NCI-H128 (cell line): ENCODE data around the gene ATG7.
"Not testable (repeated sequence)": the region's sequence is repeated elsewhere in the genome, so short reads cannot be mapped to it uniquely, and the experiment has no call there.

Experiments used
- DNase-seq: peaks from one replicate; lab custom pipeline; 2025; ENCODE audit not compliant: unreplicated experiment; lab: John Stamatoyannopoulos, UW

ATG7 gene

DNA sequence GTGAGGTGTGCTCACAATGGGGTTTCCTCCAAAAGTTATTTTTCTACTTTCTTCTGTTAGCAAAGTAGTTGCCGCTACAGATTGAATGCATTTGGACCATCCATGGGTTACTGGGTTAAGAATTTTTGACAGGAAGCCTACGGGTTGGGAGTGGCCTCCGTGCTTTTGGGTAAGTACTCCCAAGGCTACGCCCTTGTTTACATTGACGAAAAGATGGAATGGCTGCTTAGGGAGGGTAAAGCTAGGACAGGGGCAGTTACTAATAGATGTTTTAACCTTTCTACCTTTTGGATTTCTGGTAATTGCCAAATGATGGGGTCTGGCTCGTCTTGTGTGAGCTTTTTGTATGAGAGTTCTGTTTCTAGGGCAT, 20.4 kb upstream of the ATG7 start:
- DNase-seq = no peak

DNA sequence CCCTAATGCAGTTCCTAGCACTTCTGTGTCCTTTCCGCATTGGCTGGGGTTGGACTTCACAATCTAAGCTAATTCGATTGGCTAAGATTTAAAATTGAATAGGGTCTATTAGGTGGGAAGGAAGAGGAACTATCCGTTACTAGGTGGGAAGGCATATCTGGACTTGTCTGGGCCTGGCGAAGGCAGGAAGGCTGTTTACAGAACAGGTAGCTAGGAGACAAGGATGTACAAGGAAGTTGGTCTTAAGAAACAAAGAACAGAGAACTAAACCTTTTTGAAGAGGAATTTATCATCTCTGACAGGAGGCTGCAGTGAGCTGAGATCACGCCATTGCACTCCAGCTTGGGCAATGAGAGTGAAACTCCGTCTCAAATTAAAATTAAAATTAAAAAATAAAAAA, 17.3 kb upstream of the ATG7 start:
- DNase-seq = no peak

DNA sequence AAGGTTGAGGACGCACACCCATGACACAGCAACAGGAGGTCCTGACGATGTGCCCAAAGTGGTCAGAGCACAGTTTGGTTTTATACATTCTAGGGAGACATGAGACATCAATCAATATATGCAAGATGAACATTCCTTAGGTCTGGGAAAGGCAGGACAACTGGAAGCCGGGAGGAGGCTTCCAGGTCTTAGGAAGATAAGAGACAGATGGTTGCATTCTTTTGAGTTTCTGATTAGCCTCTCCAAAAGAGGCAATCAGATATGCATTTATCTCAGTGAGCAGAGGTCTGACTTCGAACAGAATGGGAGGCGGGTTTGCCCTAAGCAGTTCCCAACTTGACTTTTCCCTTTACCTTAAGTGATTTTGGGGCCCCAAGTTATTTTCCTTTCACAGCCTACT, 16.7 kb upstream of the ATG7 start:
- DNase-seq = not testable (repeated sequence)

DNA sequence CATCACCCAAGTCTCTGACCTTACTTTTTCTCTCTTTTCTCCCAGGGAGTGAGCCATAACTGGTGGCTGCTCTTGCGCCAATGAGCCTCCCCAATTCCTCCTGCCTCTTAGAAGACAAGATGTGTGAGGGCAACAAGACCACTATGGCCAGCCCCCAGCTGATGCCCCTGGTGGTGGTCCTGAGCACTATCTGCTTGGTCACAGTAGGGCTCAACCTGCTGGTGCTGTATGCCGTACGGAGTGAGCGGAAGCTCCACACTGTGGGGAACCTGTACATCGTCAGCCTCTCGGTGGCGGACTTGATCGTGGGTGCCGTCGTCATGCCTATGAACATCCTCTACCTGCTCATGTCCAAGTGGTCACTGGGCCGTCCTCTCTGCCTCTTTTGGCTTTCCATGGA, 13.2 kb upstream of the ATG7 start:
- DNase-seq = no peak

DNA sequence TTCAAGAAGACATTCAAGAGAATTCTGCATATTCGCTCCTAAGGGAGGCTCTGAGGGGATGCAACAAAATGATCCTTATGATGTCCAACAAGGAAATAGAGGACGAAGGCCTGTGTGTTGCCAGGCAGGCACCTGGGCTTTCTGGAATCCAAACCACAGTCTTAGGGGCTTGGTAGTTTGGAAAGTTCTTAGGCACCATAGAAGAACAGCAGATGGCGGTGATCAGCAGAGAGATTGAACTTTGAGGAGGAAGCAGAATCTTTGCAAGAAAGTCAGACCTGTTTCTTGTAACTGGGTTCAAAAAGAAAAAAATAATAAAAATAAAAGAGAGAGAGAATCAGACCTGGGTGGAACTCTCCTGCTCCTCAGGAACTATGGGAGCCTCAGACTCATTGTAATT, 11.7 kb upstream of the ATG7 start:
- DNase-seq = no peak

DNA sequence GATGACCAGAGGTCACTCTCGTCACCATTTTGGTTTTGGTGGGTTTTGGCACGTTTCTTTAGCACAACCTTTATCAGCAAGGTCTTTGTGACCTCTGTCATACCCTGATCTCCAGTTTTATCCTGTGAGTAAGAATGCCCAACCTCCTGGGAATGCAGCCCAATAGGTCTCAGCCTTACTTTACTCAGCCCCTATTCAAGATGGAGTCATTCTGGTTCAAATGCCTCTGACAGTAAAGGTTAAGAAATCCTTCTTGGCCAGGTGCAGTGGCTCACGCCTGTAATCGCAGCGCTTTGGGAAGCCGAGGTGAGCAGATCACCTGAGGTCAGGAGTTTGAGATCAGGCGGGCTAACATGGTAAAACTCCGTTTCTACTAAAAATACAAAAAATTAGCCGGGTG, 3.2 kb upstream of the ATG7 start:
- DNase-seq = no peak

DNA sequence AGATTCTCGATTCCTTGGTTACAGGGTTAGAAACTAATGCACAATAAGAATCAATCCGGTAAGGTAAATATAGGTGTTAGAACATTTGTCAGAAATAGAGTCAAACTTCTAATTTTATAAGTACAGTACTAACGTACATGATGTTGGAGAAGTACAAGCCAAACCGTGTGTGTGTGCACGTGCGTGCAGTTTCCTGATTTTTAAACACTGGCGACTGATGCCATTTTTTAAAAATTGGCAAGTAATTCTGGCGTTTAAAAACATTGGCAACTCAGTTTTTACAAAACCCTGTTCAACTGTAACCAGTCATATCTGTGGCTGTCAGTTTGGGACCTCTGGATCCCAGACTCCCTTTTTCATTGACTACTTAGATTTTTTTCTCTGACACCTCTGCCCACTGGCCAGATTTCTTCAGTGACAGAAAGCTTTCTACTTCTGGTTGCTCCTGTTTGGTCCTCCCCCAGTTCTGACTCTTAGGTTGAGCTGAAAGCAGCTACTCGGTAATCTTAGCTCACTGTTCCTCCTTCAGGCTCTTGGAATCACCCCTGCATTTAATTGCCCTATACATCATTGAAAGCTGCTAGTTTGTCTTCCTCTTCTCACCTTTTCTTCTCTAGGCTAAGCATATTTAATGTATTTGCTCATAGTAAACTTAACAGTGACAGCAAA, 843 bp downstream of the ATG7 start:
- DNase-seq = no peak

DNA sequence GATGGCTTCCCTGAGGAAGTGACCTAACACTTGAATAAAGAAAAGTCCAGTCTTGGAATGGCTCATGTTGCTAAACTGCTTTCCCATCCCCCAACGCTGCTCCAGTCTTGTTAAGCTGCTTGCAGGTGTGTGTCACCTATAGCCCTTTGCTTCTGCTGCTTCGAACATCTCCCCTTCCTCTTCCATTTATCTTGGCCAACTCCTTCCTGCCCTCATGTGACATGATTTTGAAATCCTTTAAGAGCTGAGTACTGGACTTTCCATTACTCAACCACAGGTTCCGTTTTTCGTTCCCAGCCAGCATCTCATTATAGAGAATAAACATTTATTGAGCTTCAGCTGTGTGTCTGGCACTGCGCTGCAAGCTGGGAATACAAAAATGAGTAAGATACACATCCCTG, 1.7 kb downstream of the ATG7 start:
- no peak for DNase-seq

DNA sequence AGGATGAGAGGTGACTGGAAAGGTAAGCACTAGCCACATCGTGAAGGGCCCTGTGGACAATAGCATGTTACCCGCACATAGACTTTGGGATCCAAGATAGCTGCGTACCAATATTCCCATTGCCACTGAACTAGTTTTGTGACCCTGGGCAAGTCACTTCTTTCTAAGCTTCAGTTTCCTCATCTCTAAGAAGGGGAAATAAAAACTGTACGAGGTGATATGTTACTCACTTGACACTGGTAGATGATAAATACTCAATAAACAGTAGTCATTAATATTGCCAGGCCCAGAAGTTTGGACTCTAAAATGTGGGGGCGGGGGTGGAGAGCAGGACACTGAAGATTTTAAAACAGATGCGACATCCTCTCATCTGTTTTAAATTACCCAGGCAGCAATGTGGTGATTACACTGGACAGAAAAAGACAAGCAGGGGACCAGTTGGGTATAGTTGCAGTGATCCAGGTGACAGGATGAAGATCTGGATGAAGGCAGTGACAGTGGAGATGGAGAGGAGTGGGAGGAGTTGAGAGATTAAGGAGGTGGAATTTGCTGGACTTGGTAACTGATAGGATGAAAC, 2.5 kb downstream of the ATG7 start:
- no peak for DNase-seq

DNA sequence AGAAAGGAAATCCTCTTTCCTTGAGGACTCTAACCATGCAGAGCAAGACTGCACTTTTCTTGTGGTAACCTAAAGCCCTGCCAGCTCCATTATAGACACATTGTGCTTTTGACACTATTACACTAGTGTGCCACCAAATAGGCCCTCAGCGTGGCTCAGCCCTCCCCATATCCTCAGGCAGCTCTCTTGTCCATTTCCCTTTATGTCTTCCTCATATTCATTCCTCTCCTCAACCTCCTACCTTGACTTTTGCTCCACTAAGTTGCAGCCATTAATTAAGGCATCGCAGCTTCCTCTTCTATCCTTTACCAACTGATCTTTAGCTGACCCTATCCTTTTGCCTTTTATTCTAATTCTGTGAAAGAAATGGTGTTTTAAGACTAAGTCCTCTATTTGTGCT, 3.7 kb downstream of the ATG7 start:
- DNase-seq = no peak

DNA sequence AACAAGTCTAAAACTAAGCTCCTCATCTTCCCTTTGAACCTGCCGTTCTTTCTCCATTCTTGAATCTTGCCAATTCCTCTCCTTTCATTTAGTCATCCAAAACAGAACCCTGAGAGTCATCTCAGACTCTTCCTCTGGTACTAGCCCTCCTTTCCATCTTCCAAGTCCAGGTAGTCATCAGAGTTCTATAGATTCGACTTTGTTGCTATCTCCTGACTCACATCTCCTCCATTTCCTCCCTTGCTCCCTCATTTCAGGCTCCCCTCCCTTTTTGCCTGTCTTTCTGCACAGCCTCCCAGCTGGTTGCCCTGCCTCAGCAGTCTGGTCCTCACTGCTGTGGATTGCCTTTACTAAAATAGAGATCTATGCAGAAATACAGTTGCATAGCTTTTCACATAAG, 4.7 kb downstream of the ATG7 start:
- DNase-seq = no peak

DNA sequence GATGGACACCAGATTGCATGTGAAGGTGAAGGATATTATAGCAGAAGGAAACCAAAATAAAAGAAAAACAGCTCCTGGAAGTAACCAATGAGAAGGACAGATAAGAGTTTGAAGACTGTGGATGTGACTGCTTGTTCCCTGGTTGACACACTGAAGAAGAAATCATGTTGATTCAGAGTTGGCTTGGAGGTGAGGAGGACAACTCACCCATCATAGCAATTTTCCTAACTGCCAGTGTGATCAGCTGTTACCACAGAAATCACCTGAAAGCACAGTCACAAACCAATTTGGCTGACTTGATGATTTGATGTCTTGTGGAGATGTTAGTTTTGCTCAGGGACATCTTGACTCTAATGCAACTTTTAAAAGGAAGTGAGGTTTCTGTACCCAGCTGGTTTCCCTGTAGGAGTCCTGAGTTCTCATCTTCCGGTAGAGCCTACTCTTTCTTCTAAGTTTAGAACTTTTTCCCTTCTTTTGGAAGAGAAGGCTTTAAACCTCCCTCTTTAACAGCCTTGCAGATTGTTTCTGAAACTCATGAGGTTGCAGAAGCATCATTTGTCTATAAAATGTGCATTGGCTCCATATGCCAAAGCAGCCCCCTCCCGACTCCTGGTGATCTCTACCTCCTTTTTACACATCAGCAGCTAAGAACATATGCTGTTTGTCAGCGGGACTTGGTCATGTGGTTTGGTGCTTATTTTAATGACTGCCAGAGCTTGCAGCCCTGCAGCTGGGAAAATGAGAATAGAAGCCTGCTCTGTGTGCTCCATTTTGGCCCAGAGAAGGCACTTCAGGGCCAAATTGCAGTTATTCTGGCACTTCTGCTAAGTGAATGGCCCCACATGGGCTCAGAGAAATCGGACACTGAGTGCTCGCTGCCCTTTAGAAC, 10.3 kb downstream of the ATG7 start:
- no peak for DNase-seq

DNA sequence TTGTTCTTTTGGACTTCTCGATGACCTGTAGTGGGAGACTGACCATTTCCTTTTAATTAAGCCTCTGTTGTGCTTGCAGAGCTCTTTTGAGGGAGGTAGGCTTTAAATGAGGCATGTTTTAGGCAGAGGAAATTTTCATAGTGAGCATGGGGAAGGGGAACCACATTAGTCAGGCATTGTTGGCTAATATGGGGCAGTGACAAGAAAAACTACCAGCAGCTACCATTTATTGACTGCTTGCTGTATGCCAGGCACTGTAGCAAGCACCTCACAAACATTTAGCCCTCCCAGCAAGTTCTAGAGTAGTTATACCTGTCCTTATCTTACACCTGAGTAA, 10.9 kb downstream of the ATG7 start:
- no peak for DNase-seq

DNA sequence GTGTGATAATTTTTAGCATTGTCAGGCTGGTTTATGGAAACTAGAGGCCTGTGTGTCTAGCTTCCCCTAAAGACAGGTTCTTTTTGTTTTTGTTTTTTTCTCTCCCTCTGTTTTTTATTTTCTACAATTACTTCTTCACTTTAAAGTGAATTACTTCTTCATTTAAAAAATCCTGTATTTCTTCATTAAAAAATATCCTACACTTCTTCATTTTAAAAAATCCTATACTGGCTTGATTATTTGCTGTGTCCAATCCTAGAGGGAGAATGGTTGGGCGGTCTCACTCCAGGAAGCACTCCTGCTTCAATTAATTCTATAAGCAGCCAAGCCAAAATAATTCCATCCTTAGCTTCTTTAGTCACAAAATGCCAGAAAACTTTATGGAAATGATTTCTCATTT, 11.8 kb downstream of the ATG7 start:
- no peak for DNase-seq

DNA sequence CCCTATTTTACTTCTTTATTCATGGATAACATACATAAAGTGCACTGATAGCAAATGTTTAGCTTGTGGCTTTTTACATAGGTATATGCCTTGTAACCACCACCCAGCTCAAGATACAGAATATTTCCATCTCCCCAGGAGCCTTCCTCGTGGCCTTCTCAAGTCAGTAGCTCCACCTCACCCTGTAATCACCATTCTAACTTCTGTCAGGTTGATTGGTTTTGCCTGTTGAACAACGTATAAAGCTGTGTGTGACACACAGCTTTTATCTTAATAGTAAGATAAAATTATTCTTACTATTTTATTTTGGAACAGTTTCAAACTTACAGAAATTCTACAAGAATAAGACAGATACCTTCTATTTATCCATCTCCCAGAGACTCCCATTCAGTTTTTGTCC, 13.3 kb downstream of the ATG7 start:
- DNase-seq = no peak

DNA sequence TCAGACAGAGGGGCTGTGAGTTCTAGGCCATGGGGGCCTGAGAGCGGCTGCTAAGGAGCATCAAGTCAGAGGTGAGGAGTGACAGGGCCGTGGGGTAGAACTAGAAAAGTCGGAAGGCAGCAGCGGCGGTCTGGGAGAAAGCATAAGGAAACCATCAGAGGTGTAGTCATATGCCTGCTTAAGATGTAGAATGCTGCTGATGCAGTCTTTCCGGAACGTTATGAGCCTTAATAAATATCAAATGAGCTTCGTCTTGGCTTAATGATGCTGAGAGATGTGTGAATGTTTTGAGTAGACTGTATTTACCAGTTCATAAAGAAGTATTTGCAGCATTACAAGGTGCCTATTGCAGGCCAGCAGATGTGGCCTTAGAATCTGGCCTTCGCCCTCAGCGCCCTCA, 15.2 kb downstream of the ATG7 start:
- DNase-seq = no peak

DNA sequence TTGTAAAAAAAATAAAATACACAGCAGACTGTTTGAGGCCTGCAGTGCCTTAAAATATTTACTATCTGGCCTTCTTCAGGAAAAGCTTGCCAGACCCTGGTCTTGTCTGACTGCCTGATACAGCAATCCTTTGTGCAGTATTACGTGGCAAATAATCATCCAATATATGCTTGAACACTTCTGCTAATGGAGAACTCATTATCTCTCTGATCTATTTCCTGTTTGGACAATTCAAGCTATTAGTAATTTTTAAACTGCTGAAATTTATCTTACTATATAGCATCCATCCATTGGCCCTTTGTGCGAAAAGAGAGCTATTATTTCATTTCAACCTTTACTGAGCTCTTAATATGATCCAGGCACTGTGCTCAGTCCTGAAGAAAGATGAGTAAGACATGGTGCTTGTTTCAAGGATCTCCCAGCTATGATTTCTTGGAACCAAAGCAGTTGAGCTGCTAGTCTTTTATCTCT, 15.9 kb downstream of the ATG7 start:
- no peak for DNase-seq

DNA sequence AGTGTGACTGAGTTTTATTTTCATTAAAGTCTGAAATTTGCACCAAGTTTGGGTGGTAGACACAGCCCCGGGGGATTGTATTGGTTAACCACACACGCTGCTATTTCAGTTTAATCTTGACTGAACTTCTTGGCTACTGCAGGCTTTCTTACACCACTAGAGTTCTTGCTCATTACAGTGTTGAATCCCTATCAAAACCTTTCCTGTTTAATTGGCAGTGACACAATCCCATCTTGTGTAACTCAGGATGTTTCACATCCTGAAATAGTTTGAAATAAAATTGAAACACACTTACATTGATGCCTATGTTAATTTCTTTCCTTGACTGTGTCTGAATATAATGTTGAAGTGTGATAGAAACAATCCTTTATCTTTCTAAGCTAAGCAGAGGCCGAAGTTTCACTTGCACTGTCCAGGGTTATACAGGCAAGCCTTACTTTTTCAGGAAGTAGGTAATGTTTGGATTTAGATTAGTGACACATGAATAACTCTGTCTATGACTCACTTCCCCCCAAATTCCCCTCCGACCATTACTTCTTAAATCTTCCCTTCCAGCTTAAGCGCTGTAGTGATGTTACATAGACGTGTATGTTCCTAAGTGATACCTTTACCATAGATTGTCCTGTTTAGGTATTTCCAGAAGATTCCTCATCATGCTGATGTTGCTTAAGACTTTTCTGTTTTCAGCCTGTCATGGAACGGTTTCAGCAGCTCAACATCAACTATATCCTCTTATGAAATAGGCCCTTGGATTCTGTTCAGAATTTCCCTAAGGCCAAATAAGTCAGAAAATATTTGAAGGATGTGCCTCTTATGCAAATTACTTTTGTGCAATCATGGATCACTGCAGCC, 16.8 kb downstream of the ATG7 start:
- no peak for DNase-seq

DNA sequence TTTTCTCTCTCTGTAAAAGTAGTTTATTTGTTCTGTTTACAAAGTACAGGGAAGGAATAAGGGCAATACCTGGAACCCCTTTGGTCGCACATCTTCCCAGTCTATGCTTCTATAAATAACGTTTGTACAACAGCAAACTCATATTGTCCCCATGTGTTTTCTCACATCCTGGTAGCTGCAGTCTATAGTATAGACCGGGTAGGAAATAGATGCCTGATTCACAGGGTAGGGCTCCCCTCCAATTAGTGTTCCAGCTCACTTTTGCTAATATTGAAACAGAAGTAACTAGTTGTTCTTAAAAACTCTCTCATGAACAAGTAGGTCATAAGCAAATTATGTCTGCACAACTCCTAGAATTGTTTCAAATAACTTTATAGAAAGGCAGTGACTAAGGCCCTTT, 17.7 kb downstream of the ATG7 start:
- DNase-seq = no peak

DNA sequence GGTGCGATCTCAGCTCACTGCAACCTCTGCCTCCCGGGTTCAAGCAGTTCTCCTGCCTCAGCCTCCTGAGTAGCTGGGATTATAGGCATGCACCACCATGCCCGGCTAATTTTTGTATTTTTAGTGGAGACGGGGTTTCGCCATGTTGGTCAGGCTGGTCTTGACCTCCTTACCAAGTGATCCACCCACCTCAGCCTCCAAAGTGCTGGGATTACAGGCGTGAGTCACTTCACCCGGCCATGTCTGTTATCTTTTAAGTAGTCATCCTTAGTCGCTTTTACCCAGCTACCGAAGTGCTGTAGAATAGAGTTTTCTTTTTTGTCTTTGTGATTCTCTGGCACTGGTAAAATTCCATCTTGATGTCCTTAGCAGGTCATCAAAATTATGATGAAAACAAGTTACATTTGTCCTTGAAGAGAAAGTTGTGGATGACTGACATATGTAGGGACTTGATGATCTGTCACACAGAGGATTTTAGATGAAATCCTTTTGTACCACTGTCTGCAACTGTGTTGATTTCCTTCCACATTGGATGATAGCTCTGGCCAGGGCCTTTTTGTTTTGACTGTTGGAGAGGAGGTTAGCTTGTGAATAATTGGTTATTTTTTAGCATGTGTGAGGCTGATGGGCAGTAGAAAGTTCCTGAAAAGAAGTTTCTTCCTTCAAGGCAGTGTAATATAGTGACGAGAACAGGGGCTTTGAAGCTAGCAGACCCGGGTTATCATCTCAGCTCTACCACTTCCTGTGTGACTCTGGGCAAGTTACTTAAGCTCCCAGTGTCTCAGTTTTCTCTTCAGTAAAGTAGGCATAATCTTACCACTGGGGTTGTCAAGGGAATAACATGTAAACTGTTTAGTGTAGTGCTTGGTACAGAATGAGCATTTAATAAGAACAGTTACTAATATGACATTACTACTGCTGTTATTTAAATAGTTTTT, 18.8 kb downstream of the ATG7 start:
- DNase-seq = no peak
